GM12864 (cell line): ENCODE measurements around the gene POU5F2.

Experiments
- DNase-seq: peaks from one replicate; pipeline ENCODE4 v3.0.0-alpha.2; 2011; ENCODE audit warnings: low read depth
- H3K4me3 ChIP-seq: 2 replicates; pipeline ENCODE4 v1.5.1; 2011; ENCODE audit warnings: mild to moderate bottlenecking, low read depth, low read length, control low read depth
- CTCF ChIP-seq: IDR thresholded peaks from 2 replicates; pipeline ENCODE4 v1.5.1; 2011; ENCODE audit warnings: low read depth, mild to moderate bottlenecking, moderate library complexity, low read length, control low read depth, inconsistent platforms; ENCODE audit errors: missing control alignments

The POU5F2 gene

GRCh38 chr5:93691997-93692396, 49.4 kb downstream of the POU5F2 start:
- TF ChIP-seq CTCF, result no peak
- H3K4me3 ChIP-seq, result no peak overlapping the region

More at GRCh38 chr5:93691997-93692396, 49.4 kb downstream of the POU5F2 start:
- DNase-seq, result no peak
